ENCODE measurements around the gene CNTLN. TPM values are rescaled to one million over a fixed set of nuclear protein-coding genes. Genes with fewer than 3 reads are reported as not detected.

The CNTLN gene
- total RNA-seq, 1 donor from 2014 or later: 4.1 TPM

DNA sequence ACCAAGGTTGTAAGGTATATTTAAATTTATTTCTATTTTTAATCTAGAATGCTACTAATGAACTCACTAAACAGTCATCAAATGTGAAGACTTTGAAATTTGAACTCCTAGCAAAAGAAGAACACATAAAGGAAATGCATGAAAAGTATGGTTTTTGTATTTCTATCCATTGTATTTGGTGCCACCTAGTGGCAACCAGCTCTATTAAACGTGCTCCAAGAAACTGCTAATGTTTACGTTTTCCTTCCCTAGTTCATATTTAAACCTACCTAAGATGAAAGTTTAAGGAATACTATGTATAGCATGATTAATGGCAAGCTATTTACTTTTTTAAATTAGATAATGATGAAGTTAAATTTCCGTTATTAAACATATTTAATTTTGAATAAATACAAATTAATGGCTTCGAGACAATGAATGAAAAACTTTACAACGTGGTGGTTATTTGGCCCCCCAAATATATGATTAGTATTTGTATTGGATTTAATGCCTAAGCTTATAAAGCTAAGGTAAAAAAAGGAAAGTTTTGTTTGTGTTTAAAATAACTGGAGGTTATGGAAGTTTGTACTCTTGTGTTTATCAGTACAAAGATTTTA lies 328.1 kb downstream of the CNTLN start:
- Histone ChIP-seq H3K36me3 (ENCODE audit: control insufficient read depth, insufficient read depth, low read length) (no peaks in the 10 kb centered on the region), H3K27me3 (ENCODE audit: control insufficient read depth, insufficient read depth, low read length) (no peaks in the 10 kb centered on the region), H3K4me3 (ENCODE audit: low read depth, low read length) (no peak overlapping the region)
- DNase-seq (ENCODE audit: low read depth): no peak
- TF ChIP-seq, protein P1, sequence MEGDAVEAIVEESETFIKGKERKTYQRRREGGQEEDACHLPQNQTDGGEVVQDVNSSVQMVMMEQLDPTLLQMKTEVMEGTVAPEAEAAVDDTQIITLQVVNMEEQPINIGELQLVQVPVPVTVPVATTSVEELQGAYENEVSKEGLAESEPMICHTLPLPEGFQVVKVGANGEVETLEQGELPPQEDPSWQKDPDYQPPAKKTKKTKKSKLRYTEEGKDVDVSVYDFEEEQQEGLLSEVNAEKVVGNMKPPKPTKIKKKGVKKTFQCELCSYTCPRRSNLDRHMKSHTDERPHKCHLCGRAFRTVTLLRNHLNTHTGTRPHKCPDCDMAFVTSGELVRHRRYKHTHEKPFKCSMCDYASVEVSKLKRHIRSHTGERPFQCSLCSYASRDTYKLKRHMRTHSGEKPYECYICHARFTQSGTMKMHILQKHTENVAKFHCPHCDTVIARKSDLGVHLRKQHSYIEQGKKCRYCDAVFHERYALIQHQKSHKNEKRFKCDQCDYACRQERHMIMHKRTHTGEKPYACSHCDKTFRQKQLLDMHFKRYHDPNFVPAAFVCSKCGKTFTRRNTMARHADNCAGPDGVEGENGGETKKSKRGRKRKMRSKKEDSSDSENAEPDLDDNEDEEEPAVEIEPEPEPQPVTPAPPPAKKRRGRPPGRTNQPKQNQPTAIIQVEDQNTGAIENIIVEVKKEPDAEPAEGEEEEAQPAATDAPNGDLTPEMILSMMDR (IDR thresholded peaks at IDR 0.05; ENCODE audit: insufficient read depth, low read length, poor library complexity, severe bottlenecking): peak; percentile 63

DNA sequence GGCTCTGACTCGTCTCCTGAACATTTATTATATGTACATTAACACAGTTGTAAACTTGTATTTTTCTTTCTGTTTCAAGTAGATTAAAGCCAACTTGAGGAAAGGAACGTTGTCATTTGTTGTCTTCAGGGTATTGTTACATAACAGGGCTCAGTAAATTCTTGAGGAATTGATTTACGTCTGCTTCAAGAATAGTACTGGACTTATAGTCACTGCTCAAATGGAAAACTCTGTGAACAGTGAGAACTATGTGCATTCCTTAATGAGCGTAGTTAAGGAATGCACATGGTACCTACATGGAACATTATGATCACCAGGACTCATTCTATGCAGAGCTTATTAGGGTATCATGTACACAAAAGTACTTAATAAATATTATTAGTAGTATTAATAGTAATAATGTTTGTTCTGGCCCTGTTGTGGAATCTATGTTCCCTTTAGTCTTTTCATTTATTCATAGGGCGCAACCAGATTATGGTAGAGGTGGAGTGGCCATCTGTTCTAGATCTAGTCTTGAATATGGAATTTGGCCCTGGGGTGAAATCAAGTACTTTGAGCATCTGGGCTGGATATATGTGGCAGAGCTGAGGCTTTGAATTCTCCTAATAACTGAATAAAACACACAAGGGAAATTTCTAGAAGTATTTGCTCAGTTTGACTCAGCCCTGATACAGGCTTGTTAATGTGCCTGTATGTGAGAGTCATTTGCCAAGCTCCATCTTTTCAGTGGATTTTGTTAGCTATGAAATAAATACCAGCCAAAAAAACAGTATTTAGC lies 335.4 kb downstream of the CNTLN start:
- no peak for DNase-seq (ENCODE audit: low read depth)
- Histone ChIP-seq H3K36me3 (ENCODE audit: control insufficient read depth, insufficient read depth, low read length) (no peaks in the 10 kb centered on the region), H3K4me3 (ENCODE audit: low read depth, low read length) (no peak overlapping the region), H3K27me3 (ENCODE audit: control insufficient read depth, insufficient read depth, low read length) (no peaks in the 10 kb centered on the region)
- TF ChIP-seq, protein P1 (IDR thresholded peaks at IDR 0.05; ENCODE audit: insufficient read depth, low read length, poor library complexity, severe bottlenecking): no peak

DNA sequence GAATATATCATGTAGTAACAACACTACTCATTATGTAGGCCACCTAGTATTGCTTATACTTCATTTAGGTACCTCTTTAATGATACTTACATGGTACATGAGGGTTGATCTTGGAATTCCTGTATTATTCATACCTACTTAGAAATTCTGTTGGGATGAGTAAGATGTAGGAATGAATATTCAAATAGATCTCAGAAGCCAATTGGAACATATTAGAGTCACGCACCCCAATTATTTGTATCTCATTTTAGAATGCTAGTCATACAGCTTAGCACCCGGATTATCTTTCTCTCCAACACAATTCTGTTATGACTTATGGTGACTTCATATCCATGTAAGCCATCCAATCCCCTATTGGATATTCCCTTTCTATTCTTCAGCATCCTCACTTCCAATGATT lies 337.3 kb downstream of the CNTLN start:
- Histone ChIP-seq H3K27me3 (ENCODE audit: control insufficient read depth, insufficient read depth, low read length) (no peaks in the 10 kb centered on the region), H3K36me3 (ENCODE audit: control insufficient read depth, insufficient read depth, low read length) (no peaks in the 10 kb centered on the region), H3K4me3 (ENCODE audit: low read depth, low read length) (no peak overlapping the region)
- DNase-seq (ENCODE audit: low read depth): no peak
- TF ChIP-seq, protein P1 (IDR thresholded peaks at IDR 0.05; ENCODE audit: insufficient read depth, low read length, poor library complexity, severe bottlenecking): no peak

DNA sequence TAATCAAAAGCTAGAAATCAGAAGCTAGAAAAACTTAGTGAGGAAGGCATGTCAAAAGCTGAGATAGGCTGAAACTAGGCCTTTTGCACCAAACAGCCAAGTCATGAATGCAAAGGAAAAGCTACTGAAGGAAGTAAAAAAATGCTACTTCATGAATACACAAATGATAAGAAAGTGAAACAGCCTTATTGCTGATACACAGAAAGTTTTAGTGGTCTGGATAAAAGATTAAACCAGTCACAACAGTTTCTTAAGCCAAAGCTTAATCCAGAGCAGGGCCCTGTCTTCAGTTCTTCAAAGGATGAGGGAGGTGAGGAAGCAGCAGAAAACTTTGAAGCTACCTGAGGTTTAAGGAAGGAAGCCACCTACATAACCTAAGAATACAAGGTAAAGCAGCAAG lies 341.6 kb downstream of the CNTLN start:
- DNase-seq (ENCODE audit: low read depth): no peak
- TF ChIP-seq, protein P1 (IDR thresholded peaks at IDR 0.05; ENCODE audit: insufficient read depth, low read length, poor library complexity, severe bottlenecking): no peak
- H3K36me3 ChIP-seq (ENCODE audit: control insufficient read depth, insufficient read depth, low read length): no peaks in the 10 kb centered on the region
- no peak overlapping the region for H3K4me3 ChIP-seq (ENCODE audit: low read depth, low read length)
- no peaks in the 10 kb centered on the region for H3K27me3 ChIP-seq (ENCODE audit: control insufficient read depth, insufficient read depth, low read length)

DNA sequence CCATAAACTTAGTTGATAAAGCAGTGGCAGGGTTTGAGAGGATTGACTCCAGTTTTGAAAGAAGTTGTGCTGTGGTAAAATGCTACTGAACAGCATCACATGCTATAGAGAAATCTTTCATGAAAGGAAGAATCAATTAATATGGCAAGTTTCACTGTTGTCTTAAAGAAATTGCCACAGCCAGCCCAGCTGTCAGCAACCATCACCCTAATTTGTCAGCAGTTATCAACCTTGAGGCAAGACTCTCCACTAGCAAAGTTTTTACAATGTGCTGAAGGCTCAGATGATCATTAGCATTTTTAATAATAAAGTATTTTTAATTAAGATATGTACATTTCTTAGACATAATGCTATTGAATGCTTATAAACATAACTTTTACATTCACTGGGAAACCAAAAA lies 343.0 kb downstream of the CNTLN start:
- Histone ChIP-seq H3K27me3 (ENCODE audit: control insufficient read depth, insufficient read depth, low read length) (no peaks in the 10 kb centered on the region), H3K36me3 (ENCODE audit: control insufficient read depth, insufficient read depth, low read length) (no peaks in the 10 kb centered on the region), H3K4me3 (ENCODE audit: low read depth, low read length) (no peak overlapping the region)
- no peak for DNase-seq (ENCODE audit: low read depth)
- TF ChIP-seq, protein P1 (IDR thresholded peaks at IDR 0.05; ENCODE audit: insufficient read depth, low read length, poor library complexity, severe bottlenecking): no peak
